ENCODE measurements around the gene SFXN5.

Gene SFXN5

DNA sequence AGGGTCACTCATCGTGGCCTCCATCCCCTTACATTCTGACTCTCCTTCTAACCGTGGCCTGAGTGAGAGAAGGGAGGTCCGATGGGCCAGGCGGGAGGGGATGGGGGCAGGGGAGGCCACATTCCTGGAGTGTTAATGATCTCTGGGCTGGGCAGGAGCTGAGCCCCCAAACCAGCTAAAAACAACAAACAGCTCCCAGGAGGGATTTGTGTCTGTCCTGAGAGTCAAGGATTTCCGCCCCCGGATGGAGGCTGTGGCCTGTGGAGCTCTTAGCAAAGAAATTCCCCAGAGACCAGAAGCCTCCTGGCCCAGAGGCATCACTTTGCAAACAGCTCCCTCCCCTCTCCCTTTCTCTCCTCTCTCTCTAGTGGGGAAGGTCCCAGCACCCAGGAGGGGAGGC is 130.7 kb downstream of the SFXN5 start:
- H3K9me3 ChIP-seq (ENCODE audit: insufficient read depth, low read length) = no peaks in the 10 kb centered on the region
- no peaks in the 10 kb centered on the region for H3K79me2 ChIP-seq (ENCODE audit: insufficient read depth, low read length)
- no peaks in the 10 kb centered on the region for H3F3A ChIP-seq (ENCODE audit: insufficient read depth)
- H2AFZ ChIP-seq (ENCODE audit: low read depth, low read length, severe bottlenecking) = no peak overlapping the region
- no peak overlapping the region for H3K27ac ChIP-seq (ENCODE audit: low read depth, low read length)
- no peak for TF ChIP-seq EZH2phosphoT487 (conservative IDR thresholded peaks at IDR 0.05; ENCODE audit: low read length)
- TF ChIP-seq, protein P1, sequence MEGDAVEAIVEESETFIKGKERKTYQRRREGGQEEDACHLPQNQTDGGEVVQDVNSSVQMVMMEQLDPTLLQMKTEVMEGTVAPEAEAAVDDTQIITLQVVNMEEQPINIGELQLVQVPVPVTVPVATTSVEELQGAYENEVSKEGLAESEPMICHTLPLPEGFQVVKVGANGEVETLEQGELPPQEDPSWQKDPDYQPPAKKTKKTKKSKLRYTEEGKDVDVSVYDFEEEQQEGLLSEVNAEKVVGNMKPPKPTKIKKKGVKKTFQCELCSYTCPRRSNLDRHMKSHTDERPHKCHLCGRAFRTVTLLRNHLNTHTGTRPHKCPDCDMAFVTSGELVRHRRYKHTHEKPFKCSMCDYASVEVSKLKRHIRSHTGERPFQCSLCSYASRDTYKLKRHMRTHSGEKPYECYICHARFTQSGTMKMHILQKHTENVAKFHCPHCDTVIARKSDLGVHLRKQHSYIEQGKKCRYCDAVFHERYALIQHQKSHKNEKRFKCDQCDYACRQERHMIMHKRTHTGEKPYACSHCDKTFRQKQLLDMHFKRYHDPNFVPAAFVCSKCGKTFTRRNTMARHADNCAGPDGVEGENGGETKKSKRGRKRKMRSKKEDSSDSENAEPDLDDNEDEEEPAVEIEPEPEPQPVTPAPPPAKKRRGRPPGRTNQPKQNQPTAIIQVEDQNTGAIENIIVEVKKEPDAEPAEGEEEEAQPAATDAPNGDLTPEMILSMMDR (IDR thresholded peaks at IDR 0.05; ENCODE audit: insufficient read depth, low read length, poor library complexity, severe bottlenecking) = no peak
- no peak overlapping the region for H3K4me3 ChIP-seq (ENCODE audit: insufficient read depth, low read length, poor library complexity, severe bottlenecking)
- H4K20me1 ChIP-seq (ENCODE audit: low read depth, low read length) = no peaks in the 10 kb centered on the region
- no peaks in the 10 kb centered on the region for H3K36me3 ChIP-seq (ENCODE audit: low read length)
- no peak overlapping the region for H3K4me2 ChIP-seq (ENCODE audit: low read depth, low read length, poor library complexity, severe bottlenecking)
- H3K9ac ChIP-seq (ENCODE audit: low read length) = no peak overlapping the region
- H3K9me2 ChIP-seq (replicated peaks; ENCODE audit: insufficient read depth, low read length) = no peaks in the 10 kb centered on the region
- H3K27me3 ChIP-seq (ENCODE audit: low read length) = no peaks in the 10 kb centered on the region

DNA sequence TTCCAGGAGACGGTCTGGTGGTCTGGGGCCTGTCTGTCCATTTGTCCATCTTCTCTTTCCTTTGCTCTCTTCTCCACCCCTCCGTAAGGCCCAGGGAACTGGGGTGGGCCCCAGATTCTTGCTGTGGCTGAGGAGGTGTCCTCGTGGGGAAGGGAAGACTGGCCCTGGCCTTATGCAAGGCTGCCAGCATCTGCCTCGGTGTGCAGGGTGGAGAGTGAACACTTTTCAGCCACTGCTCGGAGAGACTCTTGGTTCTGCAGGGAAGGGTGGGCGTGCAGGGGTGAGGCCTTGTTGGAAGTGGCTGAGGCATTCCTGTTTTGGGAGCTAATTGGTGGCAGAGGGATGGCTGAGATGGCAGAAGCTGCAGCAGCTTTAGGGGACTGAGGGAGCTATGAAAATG is 131.2 kb downstream of the SFXN5 start:
- TF ChIP-seq, protein P1 (IDR thresholded peaks at IDR 0.05; ENCODE audit: insufficient read depth, low read length, poor library complexity, severe bottlenecking) = no peak
- no peaks in the 10 kb centered on the region for H3K27me3 ChIP-seq (ENCODE audit: low read length)
- no peaks in the 10 kb centered on the region for H3K9me3 ChIP-seq (ENCODE audit: insufficient read depth, low read length)
- H4K20me1 ChIP-seq (ENCODE audit: low read depth, low read length) = no peaks in the 10 kb centered on the region
- no peak overlapping the region for H3K4me2 ChIP-seq (ENCODE audit: low read depth, low read length, poor library complexity, severe bottlenecking)
- no peaks in the 10 kb centered on the region for H3K9me2 ChIP-seq (replicated peaks; ENCODE audit: insufficient read depth, low read length)
- no peak overlapping the region for H3K4me3 ChIP-seq (ENCODE audit: insufficient read depth, low read length, poor library complexity, severe bottlenecking)
- H2AFZ ChIP-seq (ENCODE audit: low read depth, low read length, severe bottlenecking) = no peak overlapping the region
- H3K79me2 ChIP-seq (ENCODE audit: insufficient read depth, low read length) = no peaks in the 10 kb centered on the region
- no peaks in the 10 kb centered on the region for H3F3A ChIP-seq (ENCODE audit: insufficient read depth)
- no peaks in the 10 kb centered on the region for H3K36me3 ChIP-seq (ENCODE audit: low read length)
- H3K27ac ChIP-seq (ENCODE audit: low read depth, low read length) = no peak overlapping the region
- H3K9ac ChIP-seq (ENCODE audit: low read length) = no peak overlapping the region

DNA sequence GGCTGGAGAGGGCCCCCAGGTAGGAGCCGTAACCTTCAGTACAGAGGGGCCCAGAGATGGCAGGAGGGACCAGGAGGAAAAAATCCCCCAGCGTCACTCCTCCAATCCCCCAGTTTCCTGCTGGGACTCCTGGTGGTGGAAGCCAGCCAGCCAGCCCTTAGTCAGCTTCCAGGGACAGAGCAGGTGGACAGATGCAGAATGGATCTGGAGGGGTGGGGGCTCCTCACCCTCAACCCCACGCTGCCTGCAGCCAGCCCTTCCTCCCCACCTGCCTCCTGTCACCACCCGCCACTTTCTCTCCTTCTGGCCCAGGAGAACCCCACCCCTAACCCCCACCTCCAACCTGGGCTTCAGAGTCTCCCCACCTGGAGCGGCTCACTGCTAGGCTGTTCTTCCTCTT is 133.1 kb downstream of the SFXN5 start:
- H3K79me2 ChIP-seq (ENCODE audit: insufficient read depth, low read length) = no peaks in the 10 kb centered on the region
- H3K27me3 ChIP-seq (ENCODE audit: low read length) = no peaks in the 10 kb centered on the region
- H3K4me2 ChIP-seq (ENCODE audit: low read depth, low read length, poor library complexity, severe bottlenecking) = no peak overlapping the region
- H3F3A ChIP-seq (ENCODE audit: insufficient read depth) = no peaks in the 10 kb centered on the region
- H3K9me2 ChIP-seq (replicated peaks; ENCODE audit: insufficient read depth, low read length) = no peaks in the 10 kb centered on the region
- no peaks in the 10 kb centered on the region for H4K20me1 ChIP-seq (ENCODE audit: low read depth, low read length)
- no peak overlapping the region for H3K4me3 ChIP-seq (ENCODE audit: insufficient read depth, low read length, poor library complexity, severe bottlenecking)
- H3K9ac ChIP-seq (ENCODE audit: low read length) = no peak overlapping the region
- no peak overlapping the region for H3K27ac ChIP-seq (ENCODE audit: low read depth, low read length)
- TF ChIP-seq, protein P1 (IDR thresholded peaks at IDR 0.05; ENCODE audit: insufficient read depth, low read length, poor library complexity, severe bottlenecking) = no peak
- TF ChIP-seq EZH2phosphoT487 (conservative IDR thresholded peaks at IDR 0.05; ENCODE audit: low read length) = no peak
- H3K36me3 ChIP-seq (ENCODE audit: low read length) = no peaks in the 10 kb centered on the region
- H2AFZ ChIP-seq (ENCODE audit: low read depth, low read length, severe bottlenecking) = no peak overlapping the region
- no peaks in the 10 kb centered on the region for H3K9me3 ChIP-seq (ENCODE audit: insufficient read depth, low read length)

DNA sequence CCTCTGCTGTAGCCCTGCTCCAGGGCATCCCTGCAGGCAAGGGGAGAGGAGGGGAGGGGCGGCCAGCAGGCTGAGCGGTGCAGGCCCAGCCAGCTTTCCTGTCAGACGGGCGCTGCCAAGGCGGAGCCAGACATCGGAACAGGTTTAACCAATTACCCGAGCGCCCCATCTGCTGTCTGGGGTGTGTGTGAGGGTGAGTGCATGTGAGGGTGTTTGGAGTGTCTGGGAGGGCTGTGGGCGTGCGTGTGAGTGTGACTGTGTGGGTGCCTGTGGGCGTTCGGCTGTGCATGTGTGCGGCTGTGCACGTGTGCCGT is 134.2 kb downstream of the SFXN5 start:
- no peak overlapping the region for H3K4me2 ChIP-seq (ENCODE audit: low read depth, low read length, poor library complexity, severe bottlenecking)
- no peaks in the 10 kb centered on the region for H3K9me2 ChIP-seq (replicated peaks; ENCODE audit: insufficient read depth, low read length)
- H3K36me3 ChIP-seq (ENCODE audit: low read length) = no peaks in the 10 kb centered on the region
- H3K4me3 ChIP-seq (ENCODE audit: insufficient read depth, low read length, poor library complexity, severe bottlenecking) = no peak overlapping the region
- no peak overlapping the region for H3K9ac ChIP-seq (ENCODE audit: low read length)
- H3K27me3 ChIP-seq (ENCODE audit: low read length) = no peaks in the 10 kb centered on the region
- H4K20me1 ChIP-seq (ENCODE audit: low read depth, low read length) = no peaks in the 10 kb centered on the region
- no peak overlapping the region for H3K27ac ChIP-seq (ENCODE audit: low read depth, low read length)
- TF ChIP-seq, protein P1 (IDR thresholded peaks at IDR 0.05; ENCODE audit: insufficient read depth, low read length, poor library complexity, severe bottlenecking) = no peak
- no peak for TF ChIP-seq EZH2phosphoT487 (conservative IDR thresholded peaks at IDR 0.05; ENCODE audit: low read length)
- H3K79me2 ChIP-seq (ENCODE audit: insufficient read depth, low read length) = no peaks in the 10 kb centered on the region
- H2AFZ ChIP-seq (ENCODE audit: low read depth, low read length, severe bottlenecking) = no peak overlapping the region
- no peaks in the 10 kb centered on the region for H3K9me3 ChIP-seq (ENCODE audit: insufficient read depth, low read length)
- no peaks in the 10 kb centered on the region for H3F3A ChIP-seq (ENCODE audit: insufficient read depth)
